Measurements from ENCODE around the gene ANAPC16. TPM values are rescaled to one million over a fixed set of nuclear protein-coding genes. Genes with fewer than 3 reads are reported as not detected.
"Not testable (repeated sequence)": the region's sequence is repeated elsewhere in the genome, so short reads cannot be mapped to it uniquely, and the experiment has no call there.

ANAPC16 gene
- total and polyA plus RNA-seq, 7 experiments from 2014 or later = 85.5 to 445 (median 118) TPM

DNA sequence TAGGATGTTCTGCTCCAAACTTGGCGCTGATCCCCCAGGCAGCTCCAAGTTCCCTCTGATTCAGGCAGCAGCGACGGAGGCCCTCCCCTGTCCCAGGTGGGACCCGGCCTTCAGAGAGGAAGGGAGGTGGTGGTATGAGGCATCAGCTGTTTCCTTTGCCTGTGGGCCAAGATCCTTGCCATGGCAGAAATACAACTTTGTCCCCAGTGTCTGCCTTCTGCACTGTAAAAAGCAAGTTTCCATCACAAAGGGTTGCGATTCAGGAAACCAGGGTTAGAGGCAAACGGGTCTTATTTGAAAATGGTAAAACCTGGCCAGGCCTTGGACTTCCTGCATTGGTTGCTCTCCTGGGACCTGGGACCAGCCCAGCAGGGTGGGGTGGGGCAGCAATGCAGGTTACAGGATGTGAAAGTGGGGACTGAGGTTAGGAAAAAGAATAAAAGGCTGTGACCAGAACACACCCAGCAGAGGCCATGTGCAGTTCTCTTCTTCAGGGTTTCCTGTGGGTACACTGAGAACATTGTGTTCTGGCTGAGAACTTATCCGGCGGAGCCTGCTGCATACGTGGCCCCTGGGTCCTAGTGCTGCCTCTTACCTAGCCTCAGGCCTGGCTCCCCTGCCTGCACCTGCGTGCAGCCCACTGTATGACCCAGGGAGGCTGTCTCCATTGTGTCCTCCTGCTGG lies 32.8 kb downstream of the ANAPC16 start:
- intact Hi-C loops (cut with micrococcal nuclease) = loop anchor here (1.0 to 2.0 kb wide), 13 partner anchors 12 to 159 kb away; partner anchors contain the start of genes ANAPC16 (in 2 of the 2), ASCC1 (in 2 of the 2) and DDIT4 (in 2 of the 2)
- H3K4me1 ChIP-seq (ENCODE audit: control insufficient read depth in 2 of 2, insufficient read depth in 2 of 2, low read length in 2 of 2) = peaks cover 62 to 89% of the 10 kb centered on the region in 2 donors

GRCh38 chr10:72249176-72249862 lies 33.5 kb downstream of the ANAPC16 start:
- H3K9me3 Mint-ChIP-seq; ATAC-seq; H3K36me3 Mint-ChIP-seq; H3K36me3 ChIP-seq (ENCODE audit: control insufficient read depth in 2 of 3, insufficient read depth in 3 of 3, low read length in 3 of 3); H3K27me3 ChIP-seq (ENCODE audit: control insufficient read depth in 2 of 2, insufficient read depth in 2 of 2, low read length in 2 of 2); H3K9me3 ChIP-seq (ENCODE audit: control insufficient read depth in 2 of 3, low read length in 3 of 3); H3K27me3 Mint-ChIP-seq; DNase-seq: not testable (repeated sequence)
- ChIA-PET CTCF (interaction anchor here (1.4 kb wide), 1 partner anchor 59 kb away, joined by 3 read pairs; no protein-coding TSS in a partner anchor), POLR2A (interaction anchor here (1.1 to 18.6 kb wide), 5 partner anchors 10 to 48 kb away, joined by 3 to 219 read pairs (median 3); partner anchors contain the start of gene DDIT4)
- intact Hi-C loops (cut with micrococcal nuclease) = loop anchor here in 1 of 2 donors (2.0 kb wide), 2 partner anchors 15 to 77 kb away; no protein-coding TSS in a partner anchor
- Histone ChIP-seq H3K4me1 (ENCODE audit: control insufficient read depth in 2 of 2, insufficient read depth in 2 of 2, low read length in 2 of 2) (peaks cover 58 to 89% of the 10 kb centered on the region in 2 donors), H3K4me3 (ENCODE audit: low read length) (peak overlapping the region; percentile 59), H3K27ac (ENCODE audit: low read depth, low read length) (peak overlapping the region; percentile 68)
- H3K27ac Mint-ChIP-seq = peak overlapping the region; percentile 88 to 99 (median 96)
- peak overlapping the region; percentile 80 to 98 (median 84) for H3K4me3 Mint-ChIP-seq
- peaks cover 59 to 89% (median 78%) of the 10 kb centered on the region in 7 donors for H3K4me1 Mint-ChIP-seq

More for the DNA sequence above, 32.8 kb downstream of the ANAPC16 start:
- Histone ChIP-seq H3K9me3 (ENCODE audit: control insufficient read depth in 2 of 3, low read length in 3 of 3) (no peaks in the 10 kb centered on the region), H3K27ac (ENCODE audit: low read depth, low read length) (peak overlapping the region; percentile 68), H3K4me3 (ENCODE audit: low read length) (peak overlapping the region; percentile 59), H3K27me3 (ENCODE audit: control insufficient read depth in 2 of 2, insufficient read depth in 2 of 2, low read length in 2 of 2) (no peaks in the 10 kb centered on the region), H3K36me3 (ENCODE audit: control insufficient read depth in 2 of 3, insufficient read depth in 3 of 3, low read length in 3 of 3) (no peaks in the 10 kb centered on the region)
- peak overlapping the region; percentile 80 to 98 (median 84) for H3K4me3 Mint-ChIP-seq
- H3K9me3 Mint-ChIP-seq = no peaks in the 10 kb centered on the region
- ChIA-PET CTCF (interaction anchor here (0.7 to 2.6 kb wide), 10 partner anchors 12 to 200 kb away, joined by 3 to 8 read pairs (median 4); no protein-coding TSS in a partner anchor), POLR2A (interaction anchor here (0.6 to 18.6 kb wide), 22 partner anchors 7 to 140 kb away, joined by 3 to 219 read pairs (median 4); partner anchors contain the start of genes ANAPC16, ASCC1 and DDIT4)
- H3K27ac Mint-ChIP-seq = peak overlapping the region; percentile 87 to 99 (median 96)
- H3K27me3 Mint-ChIP-seq = no peaks in the 10 kb centered on the region
- peak; percentile 95 for ATAC-seq
- peaks cover 0 to 4% (median 0%) of the 10 kb centered on the region in 5 donors for H3K36me3 Mint-ChIP-seq
- DNase-seq = peak; percentile 34 to 92 (median 83)
- peaks cover 63 to 89% (median 83%) of the 10 kb centered on the region in 7 donors for H3K4me1 Mint-ChIP-seq

- Histone ChIP-seq H3K4me1 (ENCODE audit: control insufficient read depth in 2 of 2, insufficient read depth in 2 of 2, low read length in 2 of 2) (peaks cover 50 to 90% of the 10 kb centered on the region in 2 donors), H3K4me3 (ENCODE audit: low read length) (no peak overlapping the region), H3K27ac (ENCODE audit: low read depth, low read length) (peak overlapping the region; percentile 6), H3K36me3 (ENCODE audit: control insufficient read depth in 2 of 3, insufficient read depth in 3 of 3, low read length in 3 of 3) (no peaks in the 10 kb centered on the region), H3K9me3 (ENCODE audit: control insufficient read depth in 2 of 3, low read length in 3 of 3) (no peaks in the 10 kb centered on the region), H3K27me3 (ENCODE audit: control insufficient read depth in 2 of 2, insufficient read depth in 2 of 2, low read length in 2 of 2) (no peaks in the 10 kb centered on the region)
- Mint-ChIP-seq H3K4me1 (peaks cover 57 to 89% (median 78%) of the 10 kb centered on the region in 7 donors), H3K27ac (peak overlapping the region; percentile 75 to 98 (median 87)), H3K36me3 (peaks cover 0 to 4% (median 0%) of the 10 kb centered on the region in 5 donors), H3K9me3 (no peaks in the 10 kb centered on the region), H3K27me3 (no peaks in the 10 kb centered on the region), H3K4me3 (peak overlapping the region in 9 of 10 donors; percentile 57 to 74 (median 63))
- intact Hi-C loops (cut with micrococcal nuclease) = no loop called here
- DNase-seq (no peak), ATAC-seq (no peak)
- CTCF ChIA-PET = no interaction called here
- POLR2A ChIA-PET = interaction anchor here (0.6 to 18.6 kb wide), 3 partner anchors 22 to 193 kb away, joined by 3 to 219 read pairs (median 5); partner anchors contain the start of gene DDIT4
These were observed 34.9 kb downstream of the ANAPC16 start for GRCh38 chr10:72250666-72251065.

DNA sequence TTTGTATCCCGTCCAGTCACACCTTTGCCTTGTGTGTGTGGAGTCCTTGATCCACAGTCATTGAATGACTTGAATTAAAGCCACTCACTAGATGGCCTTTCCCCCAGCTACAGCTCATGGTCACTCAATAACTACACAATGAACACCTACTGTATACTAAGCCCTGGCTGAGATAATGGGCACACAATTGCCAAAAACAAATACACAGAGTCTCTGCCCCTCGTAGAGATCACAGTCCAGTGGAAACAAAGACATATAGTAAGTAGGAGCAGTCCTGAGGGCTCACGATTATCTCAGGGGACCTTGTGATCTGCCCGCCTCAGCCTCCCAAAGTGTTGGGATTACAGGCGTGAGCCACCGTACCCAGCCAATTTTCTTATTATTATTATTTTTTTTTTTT lies 35.8 kb downstream of the ANAPC16 start:
- peaks cover 43 to 89% of the 10 kb centered on the region in 2 donors for H3K4me1 ChIP-seq (ENCODE audit: control insufficient read depth in 2 of 2, insufficient read depth in 2 of 2, low read length in 2 of 2)
- intact Hi-C loops (cut with micrococcal nuclease) = no loop called here
- no peaks in the 10 kb centered on the region for H3K36me3 ChIP-seq (ENCODE audit: control insufficient read depth in 2 of 3, insufficient read depth in 3 of 3, low read length in 3 of 3)
- Mint-ChIP-seq H3K36me3 (peaks cover 0 to 4% (median 0%) of the 10 kb centered on the region in 5 donors), H3K4me1 (peaks cover 56 to 89% (median 76%) of the 10 kb centered on the region in 7 donors), H3K27me3 (no peaks in the 10 kb centered on the region), H3K27ac (peak overlapping the region; percentile 9 to 98 (median 62)), H3K4me3 (peak overlapping the region; percentile 13 to 62 (median 42)), H3K9me3 (no peaks in the 10 kb centered on the region)
- H3K4me3 ChIP-seq (ENCODE audit: low read length) = no peak overlapping the region
- no peak for DNase-seq
- ChIA-PET POLR2A (interaction anchor here (0.6 to 18.6 kb wide), 2 partner anchors 22 to 30 kb away, joined by 3 to 219 read pairs; partner anchors contain the start of gene DDIT4), CTCF (no interaction called here)
- H3K27ac ChIP-seq (ENCODE audit: low read depth, low read length) = no peak overlapping the region
- no peaks in the 10 kb centered on the region for H3K27me3 ChIP-seq (ENCODE audit: control insufficient read depth in 2 of 2, insufficient read depth in 2 of 2, low read length in 2 of 2)
- no peaks in the 10 kb centered on the region for H3K9me3 ChIP-seq (ENCODE audit: control insufficient read depth in 2 of 3, low read length in 3 of 3)
- no peak for ATAC-seq

GRCh38 chr10:72252972-72253371 lies 37.2 kb downstream of the ANAPC16 start:
- H3K4me3 ChIP-seq (ENCODE audit: low read length) = no peak overlapping the region

DNA sequence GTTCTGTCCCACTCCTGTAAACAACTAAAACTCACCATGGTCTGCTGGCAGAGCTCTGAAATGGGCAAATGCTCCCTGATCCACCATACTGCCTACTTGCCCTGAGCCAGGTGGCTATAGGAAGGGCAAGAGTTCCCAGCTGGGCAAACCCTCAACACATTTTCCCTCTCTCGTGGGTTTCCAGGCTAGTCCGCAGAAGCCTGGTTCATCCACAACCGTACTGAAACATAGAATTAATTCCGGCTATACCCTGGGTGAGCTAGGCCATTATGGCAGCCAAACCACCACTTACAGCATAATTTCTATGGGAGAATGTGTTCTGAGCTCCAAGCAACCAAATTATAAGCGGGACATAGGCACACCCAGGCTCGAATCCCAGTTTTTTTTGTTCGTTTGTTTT lies 37.8 kb downstream of the ANAPC16 start:
- Histone ChIP-seq H3K27ac (ENCODE audit: low read depth, low read length) (peak overlapping the region; percentile 40), H3K4me1 (ENCODE audit: control insufficient read depth in 2 of 2, insufficient read depth in 2 of 2, low read length in 2 of 2) (peaks cover 32 to 80% of the 10 kb centered on the region in 2 donors), H3K36me3 (ENCODE audit: control insufficient read depth in 2 of 3, insufficient read depth in 3 of 3, low read length in 3 of 3) (no peaks in the 10 kb centered on the region), H3K9me3 (ENCODE audit: control insufficient read depth in 2 of 3, low read length in 3 of 3) (no peaks in the 10 kb centered on the region), H3K27me3 (ENCODE audit: control insufficient read depth in 2 of 2, insufficient read depth in 2 of 2, low read length in 2 of 2) (no peaks in the 10 kb centered on the region), H3K4me3 (ENCODE audit: low read length) (no peak overlapping the region)
- ATAC-seq (no peak), DNase-seq (no peak)
- H3K9me3 Mint-ChIP-seq = no peaks in the 10 kb centered on the region
- intact Hi-C loops (cut with micrococcal nuclease) = no loop called here
- peak overlapping the region in 8 of 10 donors; percentile 11 to 73 (median 55) for H3K4me3 Mint-ChIP-seq
- ChIA-PET CTCF (interaction anchor here (0.7 to 2.3 kb wide), 4 partner anchors 11 to 88 kb away, joined by 3 to 7 read pairs (median 5); no protein-coding TSS in a partner anchor), POLR2A (interaction anchor here (0.6 to 18.6 kb wide), 11 partner anchors 17 to 201 kb away, joined by 3 to 219 read pairs (median 4); partner anchors contain the start of genes ANAPC16 and DDIT4)
- H3K4me1 Mint-ChIP-seq = peaks cover 52 to 87% (median 69%) of the 10 kb centered on the region in 7 donors
- no peaks in the 10 kb centered on the region for H3K36me3 Mint-ChIP-seq
- H3K27ac Mint-ChIP-seq = peak overlapping the region; percentile 49 to 98 (median 93)
- no peaks in the 10 kb centered on the region for H3K27me3 Mint-ChIP-seq

More at GRCh38 chr10:72252972-72253371, 37.2 kb downstream of the ANAPC16 start:
- peaks cover 0 to under 1% (median 0%) of the 10 kb centered on the region in 5 donors for H3K36me3 Mint-ChIP-seq
- H3K4me3 Mint-ChIP-seq = peak overlapping the region in 9 of 10 donors; percentile 45 to 73 (median 55)
- H3K27me3 Mint-ChIP-seq = no peaks in the 10 kb centered on the region
- H3K9me3 Mint-ChIP-seq = no peaks in the 10 kb centered on the region
- peaks cover 36 to 84% of the 10 kb centered on the region in 2 donors for H3K4me1 ChIP-seq (ENCODE audit: control insufficient read depth in 2 of 2, insufficient read depth in 2 of 2, low read length in 2 of 2)
- intact Hi-C loops (cut with micrococcal nuclease) = no loop called here
- H3K36me3 ChIP-seq (ENCODE audit: control insufficient read depth in 2 of 3, insufficient read depth in 3 of 3, low read length in 3 of 3) = no peaks in the 10 kb centered on the region
- H3K4me1 Mint-ChIP-seq = peaks cover 54 to 88% (median 72%) of the 10 kb centered on the region in 7 donors
- H3K27me3 ChIP-seq (ENCODE audit: control insufficient read depth in 2 of 2, insufficient read depth in 2 of 2, low read length in 2 of 2) = no peaks in the 10 kb centered on the region
- H3K9me3 ChIP-seq (ENCODE audit: control insufficient read depth in 2 of 3, low read length in 3 of 3) = no peaks in the 10 kb centered on the region
- no peak for DNase-seq
- H3K27ac Mint-ChIP-seq = peak overlapping the region; percentile 49 to 98 (median 93)
- H3K27ac ChIP-seq (ENCODE audit: low read depth, low read length) = peak overlapping the region; percentile 40
- ChIA-PET POLR2A (interaction anchor here (0.8 to 18.6 kb wide), 11 partner anchors 16 to 200 kb away, joined by 3 to 219 read pairs (median 4); partner anchors contain the start of genes ANAPC16 and DDIT4), CTCF (interaction anchor here (0.7 to 1.9 kb wide), 3 partner anchors 22 to 88 kb away, joined by 3 to 7 read pairs (median 3); no protein-coding TSS in a partner anchor)
- ATAC-seq = no peak

Data from naive thymus-derived CD4-positive, alpha-beta T cell (primary cell).